Sigmoid colon (tissue), 7 donors: ENCODE measurements around the gene ASB2. TPM values are rescaled to one million over a fixed set of nuclear protein-coding genes. Genes with fewer than 3 reads are reported as not detected.
A peak's percentile ranks its signal among the peaks of the same experiment; 100 is the strongest.

Experiments used
- DNase-seq: peaks from one replicate; pipeline ENCODE4 v3.0.0-alpha.2; 2019
- H3K27ac ChIP-seq, 4 donors: fragments of 200-600 bp; sonication (generic); one replicate each; pipeline ENCODE4 v1.5.1; 2016 to 2019; ENCODE audit warnings: mild to moderate bottlenecking in 1 of 4
- H3K27me3 ChIP-seq, 3 donors: fragments of 200-600 bp; sonication (generic); one replicate each; pipeline ENCODE4 v1.5.1; 2019; ENCODE audit warnings: mild to moderate bottlenecking in 1 of 3
- H3K36me3 ChIP-seq, 4 donors: fragments of 200-600 bp; sonication (generic); one replicate each; pipeline ENCODE4 v1.5.1; 2016 to 2019
- H3K4me1 ChIP-seq, 4 donors: fragments of 200-600 bp; sonication (generic); one replicate each; pipeline ENCODE4 v1.5.1; 2017 to 2019
- H3K4me3 ChIP-seq, 4 donors: fragments of 200-600 bp; sonication (generic); one replicate each; pipeline ENCODE4 v1.5.1; 2017 to 2019; ENCODE audit warnings: mild to moderate bottlenecking in 2 of 4, moderate library complexity in 1 of 4
- H3K9me3 ChIP-seq, 4 donors: fragments of 200-600 bp in 3 of 4; sonication (generic) in 3 of 4; one replicate each; pipeline versions ENCODE4 v1.5.1 to v1.6.1; 2013 to 2019
- EP300 ChIP-seq, 4 donors: sonication (generic); formaldehyde crosslinking; IDR thresholded peaks; one replicate each; pipeline ENCODE4 v1.6.1; 2017; ENCODE audit warnings: antibody characterized with exemption in 4 of 4
- POLR2A ChIP-seq, 2 donors: fragments of 450-650 bp; IDR thresholded peaks; one replicate each; pipeline ENCODE4 v1.6.1; 2016; ENCODE audit warnings: antibody characterized with exemption in 2 of 2, mild to moderate bottlenecking in 2 of 2, moderate library complexity in 2 of 2
- POLR2AphosphoS5 ChIP-seq, 4 donors: sonication (generic); formaldehyde crosslinking; IDR thresholded peaks; one replicate each; pipeline ENCODE4 v1.6.1; 2017; ENCODE audit warnings: antibody characterized with exemption in 4 of 4
- WGBS, 2 donors: extraction: QIAGEN DNeasy Blood & Tissue Kit; methylation state at CpG; one replicate each; pipeline ENCODE4 v1.1.7; 2013; 5-methylcytosine and 5-hydroxymethylcytosine counted together
- intact Hi-C: fragments of 100-400 bp; cut with DNase I; formaldehyde crosslinking; loops from one replicate; pipeline ENCODE4 v1.15.1; 2023
- polyA plus RNA-seq, 3 donors: library from polyadenylated mRNA; stranded (reverse); fragments of 200-250 nt; gene quantifications; one replicate each; pipeline ENCODE4 v1.2.3, GENCODE V29; 2013
- total RNA-seq, 4 donors: library from RNA; depleted of rRNA; stranded (reverse); fragments of >200 nt; gene quantifications; one replicate each; pipeline ENCODE4 v1.1.0, GENCODE V29; 2016
- TF ChIP-seq, protein P1 (sequence below), 4 experiments: fragments of 450-650 bp in 3 of 4; fragments of 200-600 bp in 1 of 4; IDR thresholded peaks; one replicate each; pipeline ENCODE4 v1.5.1; 2016 to 2019; ENCODE audit warnings: antibody characterized with exemption in 4 of 4, mild to moderate bottlenecking in 3 of 4, moderate library complexity in 2 of 4
- donor health status: healthy with polysubstance abuse.
- donor health status: Bipolar disorder and iron deficiency.
- donor health status: healthy.

Gene ASB2
- total and polyA plus RNA-seq, 7 donors, result 1.2 to 178 (median 117) TPM

GRCh38 chr14:93943052-93943451 lies 33.3 kb downstream of the ASB2 start:
- peaks cover 0 to 44% (median 29%) of the 10 kb centered on the region in 4 donors for H3K4me1 ChIP-seq
- no peak for DNase-seq
- peak overlapping the region; percentile 59 to 92 (median 76) for H3K27ac ChIP-seq
- WGBS, 2 donors, result 89 to 93% methylated on average over 10 of the region's 10 CpGs
- no peak overlapping the region for H3K4me3 ChIP-seq
- H3K27me3 ChIP-seq, result no peaks in the 10 kb centered on the region
- TF ChIP-seq, protein P1, sequence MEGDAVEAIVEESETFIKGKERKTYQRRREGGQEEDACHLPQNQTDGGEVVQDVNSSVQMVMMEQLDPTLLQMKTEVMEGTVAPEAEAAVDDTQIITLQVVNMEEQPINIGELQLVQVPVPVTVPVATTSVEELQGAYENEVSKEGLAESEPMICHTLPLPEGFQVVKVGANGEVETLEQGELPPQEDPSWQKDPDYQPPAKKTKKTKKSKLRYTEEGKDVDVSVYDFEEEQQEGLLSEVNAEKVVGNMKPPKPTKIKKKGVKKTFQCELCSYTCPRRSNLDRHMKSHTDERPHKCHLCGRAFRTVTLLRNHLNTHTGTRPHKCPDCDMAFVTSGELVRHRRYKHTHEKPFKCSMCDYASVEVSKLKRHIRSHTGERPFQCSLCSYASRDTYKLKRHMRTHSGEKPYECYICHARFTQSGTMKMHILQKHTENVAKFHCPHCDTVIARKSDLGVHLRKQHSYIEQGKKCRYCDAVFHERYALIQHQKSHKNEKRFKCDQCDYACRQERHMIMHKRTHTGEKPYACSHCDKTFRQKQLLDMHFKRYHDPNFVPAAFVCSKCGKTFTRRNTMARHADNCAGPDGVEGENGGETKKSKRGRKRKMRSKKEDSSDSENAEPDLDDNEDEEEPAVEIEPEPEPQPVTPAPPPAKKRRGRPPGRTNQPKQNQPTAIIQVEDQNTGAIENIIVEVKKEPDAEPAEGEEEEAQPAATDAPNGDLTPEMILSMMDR (IDR thresholded peaks at IDR 0.05), result no peak
- no peak for TF ChIP-seq POLR2AphosphoS5 (IDR thresholded peaks at IDR 0.05)
- intact Hi-C loops, result loop anchor here (5.0 kb wide), 1 partner anchor 194 kb away; no protein-coding TSS in a partner anchor
- peaks cover 28 to 91% (median 61%) of the 10 kb centered on the region in 4 donors for H3K36me3 ChIP-seq
- no peaks in the 10 kb centered on the region for H3K9me3 ChIP-seq

DNA sequence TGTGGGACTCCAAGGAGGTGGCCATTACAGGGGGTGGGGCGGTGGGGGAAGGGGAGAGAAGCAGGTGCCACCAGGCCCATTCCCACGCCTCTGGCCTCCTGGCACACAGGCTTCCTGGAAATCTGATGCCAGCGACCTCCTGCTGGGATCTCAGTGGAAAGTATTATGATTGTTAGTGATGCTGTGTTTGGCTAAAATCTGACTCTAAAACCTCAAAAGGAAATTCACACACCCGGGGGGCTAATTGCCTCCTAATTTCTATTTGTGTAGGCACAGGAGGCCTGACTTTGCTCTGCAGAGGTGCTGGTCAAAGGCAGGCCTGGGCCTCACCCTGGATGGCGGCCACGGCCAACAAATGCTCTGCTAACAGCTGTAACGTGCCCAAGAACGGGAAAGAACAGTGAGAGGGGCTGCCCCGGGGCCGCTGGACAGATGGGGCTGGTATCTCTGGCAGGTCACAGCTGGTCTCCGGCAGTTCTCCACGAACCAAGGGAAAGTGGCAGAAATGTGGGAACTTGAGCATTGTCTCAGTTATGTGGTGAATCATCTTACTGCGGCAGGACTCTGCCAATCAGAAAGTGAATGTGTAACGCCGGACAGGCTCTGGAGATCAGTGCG lies 35.0 kb downstream of the ASB2 start:
- DNase-seq, result no peak
- Histone ChIP-seq H3K27me3 (no peaks in the 10 kb centered on the region), H3K27ac (peak overlapping the region; percentile 55 to 92 (median 76)), H3K4me1 (peaks cover 0 to 47% (median 34%) of the 10 kb centered on the region in 4 donors), H3K36me3 (peaks cover 30 to 94% (median 66%) of the 10 kb centered on the region in 4 donors), H3K4me3 (no peak overlapping the region), H3K9me3 (no peaks in the 10 kb centered on the region)
- 74 to 77% methylated on average over 16 of the region's 16 CpGs for WGBS, 2 donors
- intact Hi-C loops, result loop anchor here (5.0 kb wide), 1 partner anchor 196 kb away; no protein-coding TSS in a partner anchor
- TF ChIP-seq EP300 (IDR thresholded peaks at IDR 0.05) (no peak), POLR2A (IDR thresholded peaks at IDR 0.05) (no peak), POLR2AphosphoS5 (IDR thresholded peaks at IDR 0.05) (no peak)
- TF ChIP-seq, protein P1 (IDR thresholded peaks at IDR 0.05), result no peak

GRCh38 chr14:93940437-93940836 lies 35.9 kb downstream of the ASB2 start:
- intact Hi-C loops, result loop anchor here (5.0 kb wide), 1 partner anchor 197 kb away; no protein-coding TSS in a partner anchor
- peak overlapping the region; percentile 55 to 92 (median 76) for H3K27ac ChIP-seq
- H3K27me3 ChIP-seq, result no peaks in the 10 kb centered on the region
- TF ChIP-seq POLR2AphosphoS5 (IDR thresholded peaks at IDR 0.05), result no peak
- TF ChIP-seq EP300 (IDR thresholded peaks at IDR 0.05), result no peak
- TF ChIP-seq, protein P1 (IDR thresholded peaks at IDR 0.05), result no peak
- no peak for TF ChIP-seq POLR2A (IDR thresholded peaks at IDR 0.05)
- peaks cover 0 to 48% (median 32%) of the 10 kb centered on the region in 4 donors for H3K4me1 ChIP-seq
- 82 to 85% methylated on average over 6 of the region's 6 CpGs for WGBS, 2 donors
- no peak for DNase-seq
- peaks cover 25 to 94% (median 59%) of the 10 kb centered on the region in 4 donors for H3K36me3 ChIP-seq
- H3K9me3 ChIP-seq, result no peaks in the 10 kb centered on the region
- no peak overlapping the region for H3K4me3 ChIP-seq

GRCh38 chr14:93939304-93940229 lies 36.8 kb downstream of the ASB2 start:
- Histone ChIP-seq H3K27ac (peak overlapping the region; percentile 55 to 92 (median 76)), H3K4me3 (peak overlapping the region in 2 of 4 donors; percentile 6 to 27), H3K9me3 (no peaks in the 10 kb centered on the region), H3K4me1 (peaks cover 0 to 54% (median 34%) of the 10 kb centered on the region in 4 donors), H3K27me3 (no peaks in the 10 kb centered on the region), H3K36me3 (peaks cover 34 to 94% (median 57%) of the 10 kb centered on the region in 4 donors)
- peak; percentile 91 for DNase-seq
- WGBS, 2 donors, result 8 to 13% methylated on average over 84 of the region's 84 CpGs
- intact Hi-C loops, result loop anchor here (1.0 to 5.0 kb wide), 2 partner anchors 62 to 198 kb away; no protein-coding TSS in a partner anchor
- TF ChIP-seq POLR2A (IDR thresholded peaks at IDR 0.05) (no peak), POLR2AphosphoS5 (IDR thresholded peaks at IDR 0.05) (peak in 2 of 4 donors; percentile 14 to 38)
- TF ChIP-seq, protein P1 (IDR thresholded peaks at IDR 0.05), result peak; percentile 40 to 82 (median 61)
